IPS-18a (cell line): Measurements from ENCODE around the gene SYNPR.

Experiments used
- H3K27ac ChIP-seq: one replicate; pipeline ENCODE4 v1.5.1; 2013; ENCODE audit warnings: low read length
- H3K27me3 ChIP-seq: one replicate; pipeline ENCODE4 v1.6.1; 2013; ENCODE audit warnings: mild to moderate bottlenecking, low read length; ENCODE audit not compliant: control insufficient read depth, insufficient read depth
- H3K36me3 ChIP-seq: one replicate; pipeline ENCODE4 v1.6.1; 2013; ENCODE audit warnings: low read depth, low read length; ENCODE audit not compliant: control insufficient read depth
- H3K4me1 ChIP-seq: one replicate; pipeline ENCODE4 v1.6.1; 2013; ENCODE audit warnings: low read depth, low read length; ENCODE audit not compliant: control insufficient read depth
- H3K4me3 ChIP-seq: one replicate; pipeline ENCODE4 v1.5.1; 2013; ENCODE audit warnings: low read length
- H3K9ac ChIP-seq: one replicate; pipeline ENCODE4 v1.6.1; 2013; ENCODE audit warnings: mild to moderate bottlenecking, low read length, moderate library complexity
- H3K9me3 ChIP-seq: one replicate; pipeline ENCODE4 v1.6.1; 2013; ENCODE audit warnings: low read depth, low read length; ENCODE audit not compliant: control insufficient read depth

Gene SYNPR

DNA sequence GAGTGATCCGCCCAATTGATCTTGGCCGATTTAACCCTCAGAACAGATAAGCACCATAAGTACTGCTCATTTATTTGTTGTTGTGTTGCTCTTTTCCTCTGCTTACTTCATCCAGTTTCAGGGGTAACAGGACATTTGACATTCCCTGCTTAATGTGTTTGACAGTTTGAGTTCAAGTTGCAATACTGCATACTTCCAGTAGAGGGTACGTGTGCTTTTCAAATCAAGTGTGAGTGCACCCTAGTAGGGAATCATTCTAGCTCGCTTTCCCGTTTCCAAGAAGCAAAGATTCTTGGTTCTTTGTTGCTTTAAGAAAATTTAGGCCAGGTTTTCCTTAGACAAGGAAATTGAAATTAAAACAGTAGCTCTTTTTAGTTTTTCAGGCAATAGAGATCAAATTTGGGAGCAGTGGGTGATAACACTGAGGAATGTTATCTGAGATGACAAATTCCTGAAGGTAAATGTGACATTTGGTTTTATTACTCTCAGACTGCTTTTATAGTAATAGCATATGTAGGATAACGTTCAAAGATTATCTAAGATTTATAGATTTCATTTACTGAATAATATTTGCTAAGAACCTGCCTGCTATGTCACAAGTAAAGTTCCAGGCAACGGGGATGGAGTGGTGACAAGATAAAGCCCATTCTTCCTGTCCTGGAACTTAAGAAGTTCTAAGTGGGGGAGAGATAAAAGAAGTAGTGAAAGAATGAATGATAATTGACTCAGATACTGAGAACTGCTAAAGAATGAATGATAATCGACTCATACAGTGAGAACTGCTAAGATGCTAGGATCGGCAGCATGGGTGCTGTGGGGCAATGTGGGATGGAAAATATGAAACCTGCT lies 73.3 kb downstream of the SYNPR start:
- Histone ChIP-seq H3K4me3 (no peak overlapping the region), H3K9ac (no peak overlapping the region), H3K4me1 (no peaks in the 10 kb centered on the region), H3K9me3 (no peaks in the 10 kb centered on the region), H3K27me3 (no peaks in the 10 kb centered on the region), H3K36me3 (no peaks in the 10 kb centered on the region), H3K27ac (no peak overlapping the region)

DNA sequence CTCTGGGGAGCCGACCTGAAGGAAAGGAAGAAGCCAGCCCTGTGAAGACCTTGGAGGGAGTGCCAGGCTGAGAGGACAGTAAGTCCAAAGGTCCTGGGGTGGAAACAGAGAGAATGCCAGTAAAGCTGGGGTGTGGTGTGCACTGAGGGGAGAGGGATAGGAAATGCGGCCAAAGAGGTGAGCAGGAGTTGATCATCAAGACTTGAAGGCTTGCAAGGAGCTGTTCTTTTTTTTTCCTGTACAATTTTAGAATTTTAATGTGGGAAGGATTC lies 73.8 kb downstream of the SYNPR start:
- H3K9me3 ChIP-seq = no peaks in the 10 kb centered on the region
- H3K4me1 ChIP-seq = no peaks in the 10 kb centered on the region
- no peaks in the 10 kb centered on the region for H3K27me3 ChIP-seq
- H3K36me3 ChIP-seq = no peaks in the 10 kb centered on the region
- no peak overlapping the region for H3K4me3 ChIP-seq
- no peak overlapping the region for H3K9ac ChIP-seq
- H3K27ac ChIP-seq = no peak overlapping the region

DNA sequence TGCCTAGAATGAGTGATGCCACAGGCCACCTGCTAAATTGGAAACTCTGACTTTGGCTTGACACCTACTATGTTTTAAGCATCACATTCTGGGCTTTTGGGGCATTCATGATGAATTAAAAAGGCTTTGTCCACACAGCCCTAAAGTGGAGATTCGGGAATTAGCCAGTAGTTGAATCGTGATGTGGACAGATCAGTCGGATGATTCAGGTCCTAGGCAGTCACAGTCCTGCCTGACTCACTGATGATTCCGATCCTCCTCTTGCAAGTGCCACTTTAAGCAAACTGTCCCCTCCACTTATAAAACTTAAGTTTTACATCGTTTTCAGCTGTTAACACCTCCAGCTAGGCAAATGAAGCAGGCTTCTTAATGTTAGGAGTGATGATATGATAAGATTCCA lies 75.3 kb downstream of the SYNPR start:
- no peaks in the 10 kb centered on the region for H3K27me3 ChIP-seq
- no peaks in the 10 kb centered on the region for H3K36me3 ChIP-seq
- H3K9ac ChIP-seq = no peak overlapping the region
- no peak overlapping the region for H3K4me3 ChIP-seq
- no peaks in the 10 kb centered on the region for H3K9me3 ChIP-seq
- no peaks in the 10 kb centered on the region for H3K4me1 ChIP-seq
- no peak overlapping the region for H3K27ac ChIP-seq

DNA sequence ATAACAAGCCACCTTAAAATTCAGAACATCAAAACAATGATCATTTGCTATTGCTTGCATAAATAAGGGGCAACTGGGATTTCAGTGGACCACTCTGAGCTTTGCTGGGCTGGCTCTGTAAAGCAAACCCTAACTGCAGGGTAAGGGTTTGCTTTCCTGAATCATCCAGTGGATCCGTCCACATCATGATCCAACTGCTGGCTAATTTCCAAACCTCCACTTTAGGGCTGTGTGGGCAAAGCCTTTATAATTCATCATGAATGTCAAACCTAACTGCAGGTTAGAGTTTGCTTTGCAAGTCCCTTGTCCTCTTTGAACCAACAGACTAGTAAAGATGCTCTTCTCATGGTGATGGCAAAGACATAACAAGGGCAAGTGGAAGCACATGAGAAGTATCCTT lies 76.1 kb downstream of the SYNPR start:
- H3K9me3 ChIP-seq = no peaks in the 10 kb centered on the region
- H3K27ac ChIP-seq = no peak overlapping the region
- no peak overlapping the region for H3K9ac ChIP-seq
- no peaks in the 10 kb centered on the region for H3K4me1 ChIP-seq
- no peaks in the 10 kb centered on the region for H3K36me3 ChIP-seq
- no peak overlapping the region for H3K4me3 ChIP-seq
- H3K27me3 ChIP-seq = no peaks in the 10 kb centered on the region

DNA sequence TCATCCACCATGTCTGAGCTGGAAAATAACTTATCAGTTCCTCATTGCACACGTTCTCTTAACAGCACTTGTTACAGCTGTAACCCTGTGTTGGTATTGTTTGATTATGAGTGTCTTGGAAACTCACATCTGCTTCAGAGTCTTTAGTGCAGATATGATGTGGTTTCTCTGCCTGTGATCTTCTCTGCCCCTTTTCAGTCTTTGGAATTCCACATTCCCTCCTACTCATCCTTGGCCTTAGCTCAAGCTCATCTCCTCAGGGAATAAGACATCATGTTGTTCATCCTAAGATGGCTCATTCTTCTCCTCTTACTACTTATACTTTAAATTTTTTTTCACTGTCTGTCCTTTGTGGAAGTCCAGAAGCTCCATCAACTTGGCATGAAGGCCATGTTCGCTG lies 77.7 kb downstream of the SYNPR start:
- H3K27ac ChIP-seq = no peak overlapping the region
- H3K36me3 ChIP-seq = no peaks in the 10 kb centered on the region
- no peaks in the 10 kb centered on the region for H3K27me3 ChIP-seq
- H3K4me3 ChIP-seq = no peak overlapping the region
- no peaks in the 10 kb centered on the region for H3K4me1 ChIP-seq
- no peaks in the 10 kb centered on the region for H3K9me3 ChIP-seq
- no peak overlapping the region for H3K9ac ChIP-seq

DNA sequence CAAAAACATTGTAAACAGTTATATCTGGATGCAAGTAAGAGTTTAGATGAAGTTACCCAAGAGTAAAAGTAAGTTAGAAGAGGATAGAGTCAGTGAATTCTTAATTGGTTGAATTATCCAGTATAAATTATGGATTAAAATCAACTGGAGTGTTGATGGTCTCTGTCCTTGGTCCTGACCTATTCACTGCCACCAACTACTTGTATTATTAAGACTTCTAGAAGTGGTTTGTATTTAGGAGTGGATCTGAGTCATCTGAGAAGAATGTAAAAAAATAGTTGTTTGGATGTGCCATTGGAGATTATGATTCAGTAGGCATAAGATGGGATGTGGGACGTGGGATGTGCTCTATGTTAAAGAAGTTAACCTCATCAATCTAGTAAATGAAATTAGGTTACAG lies 86.4 kb downstream of the SYNPR start:
- no peaks in the 10 kb centered on the region for H3K27me3 ChIP-seq
- H3K27ac ChIP-seq = no peak overlapping the region
- no peak overlapping the region for H3K4me3 ChIP-seq
- no peaks in the 10 kb centered on the region for H3K9me3 ChIP-seq
- no peaks in the 10 kb centered on the region for H3K36me3 ChIP-seq
- H3K4me1 ChIP-seq = no peaks in the 10 kb centered on the region
- H3K9ac ChIP-seq = no peak overlapping the region

DNA sequence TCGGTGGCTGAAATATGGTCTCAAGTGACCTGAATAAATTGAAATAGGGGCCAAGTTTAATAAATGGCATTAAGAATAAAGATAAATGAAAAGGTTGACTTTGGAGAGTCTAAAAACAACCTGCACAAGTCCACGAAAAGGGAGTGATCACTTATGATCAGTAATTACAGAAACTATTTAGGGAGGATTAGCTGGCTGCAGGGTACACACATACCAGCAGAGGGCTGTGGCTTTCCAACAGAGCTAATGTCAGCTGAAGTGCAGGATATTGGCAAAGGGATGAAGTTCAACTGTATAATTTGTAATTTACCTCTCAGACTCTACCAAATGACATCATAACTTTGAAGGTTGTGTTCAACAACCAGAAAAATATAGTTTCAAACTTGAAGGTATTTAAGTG lies 86.8 kb downstream of the SYNPR start:
- Histone ChIP-seq H3K4me1 (no peaks in the 10 kb centered on the region), H3K36me3 (no peaks in the 10 kb centered on the region), H3K27me3 (no peaks in the 10 kb centered on the region), H3K9ac (no peak overlapping the region), H3K9me3 (no peaks in the 10 kb centered on the region), H3K27ac (no peak overlapping the region), H3K4me3 (no peak overlapping the region)

DNA sequence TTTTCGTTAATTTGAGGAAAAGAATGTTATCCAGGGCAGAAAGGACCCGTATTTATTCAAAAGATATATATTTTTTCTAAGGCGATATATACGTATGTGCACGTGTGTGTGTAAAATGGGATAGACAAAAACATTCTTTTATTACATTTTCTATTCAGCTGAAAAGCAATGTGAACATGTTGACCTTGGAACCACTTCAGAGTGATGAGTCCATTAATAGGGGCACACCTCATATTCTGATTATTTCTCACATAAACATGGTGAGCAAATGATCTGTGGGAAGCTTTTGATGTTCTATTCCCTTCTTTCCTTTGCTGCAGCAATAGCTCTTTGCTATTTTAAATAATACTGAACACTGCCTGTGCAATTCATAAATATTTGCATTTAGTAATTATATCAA lies 87.6 kb downstream of the SYNPR start:
- H3K27ac ChIP-seq = no peak overlapping the region
- H3K4me3 ChIP-seq = no peak overlapping the region
- H3K4me1 ChIP-seq = no peaks in the 10 kb centered on the region
- no peak overlapping the region for H3K9ac ChIP-seq
- H3K9me3 ChIP-seq = no peaks in the 10 kb centered on the region
- no peaks in the 10 kb centered on the region for H3K36me3 ChIP-seq
- no peaks in the 10 kb centered on the region for H3K27me3 ChIP-seq

DNA sequence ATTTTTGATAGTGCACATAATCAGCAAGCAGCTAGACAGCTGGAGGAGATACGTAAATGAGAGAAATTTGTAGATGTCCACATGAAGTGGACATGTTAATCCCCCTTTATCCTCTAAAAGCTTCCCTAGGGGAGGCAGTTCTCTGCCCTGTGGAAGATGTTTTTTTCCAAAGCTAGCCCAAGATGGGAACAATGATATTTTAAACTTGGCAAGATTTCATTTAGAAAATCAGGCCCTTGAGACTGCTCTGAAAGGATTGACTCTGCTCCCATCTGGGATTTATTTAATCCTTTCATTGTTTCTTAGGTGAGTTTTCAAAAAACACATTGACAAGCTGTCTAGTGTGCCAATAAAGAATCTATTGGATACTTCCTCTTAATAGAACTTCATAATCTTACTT lies 92.0 kb downstream of the SYNPR start:
- Histone ChIP-seq H3K4me1 (no peaks in the 10 kb centered on the region), H3K9me3 (no peaks in the 10 kb centered on the region), H3K27ac (no peak overlapping the region), H3K27me3 (no peaks in the 10 kb centered on the region), H3K4me3 (no peak overlapping the region), H3K9ac (no peak overlapping the region), H3K36me3 (no peaks in the 10 kb centered on the region)

DNA sequence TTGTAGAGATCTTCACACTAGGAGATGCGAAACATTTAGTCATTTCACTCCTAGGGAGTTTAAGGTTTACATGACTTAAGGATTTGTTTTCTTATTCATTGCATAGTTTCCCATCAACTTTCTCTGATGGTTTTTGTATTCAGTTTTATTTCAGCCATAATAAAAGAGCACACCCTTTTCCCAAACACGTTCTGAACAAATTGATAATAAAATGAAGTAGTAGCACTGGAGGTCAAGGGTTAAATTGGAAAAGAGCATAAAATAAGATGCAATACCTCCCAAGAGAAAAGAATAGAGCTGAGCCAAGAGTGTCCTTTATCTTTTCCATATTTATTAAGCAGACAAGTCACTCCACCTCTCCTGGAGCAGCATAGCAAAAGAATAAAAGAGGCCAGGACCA lies 104.9 kb downstream of the SYNPR start:
- no peaks in the 10 kb centered on the region for H3K9me3 ChIP-seq
- H3K36me3 ChIP-seq = no peaks in the 10 kb centered on the region
- no peaks in the 10 kb centered on the region for H3K27me3 ChIP-seq

DNA sequence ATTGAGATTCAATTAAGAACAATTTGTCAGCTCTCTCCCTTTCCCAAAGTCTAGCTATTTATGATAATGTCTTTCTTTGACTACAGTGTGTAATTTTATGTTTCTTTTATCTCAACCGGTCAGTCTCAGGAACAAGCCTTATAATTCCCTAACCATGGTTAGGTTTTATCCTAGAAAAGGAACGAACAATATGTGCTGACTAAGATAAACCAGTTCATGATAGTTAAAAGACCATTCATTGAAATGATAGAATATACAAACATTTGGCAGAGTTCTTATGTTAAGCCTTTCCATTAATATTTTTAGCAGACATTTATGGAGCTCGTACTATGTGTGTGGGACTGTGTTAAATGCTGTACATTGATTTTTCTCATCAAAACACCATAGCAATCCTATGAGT lies 106.3 kb downstream of the SYNPR start:
- H3K27me3 ChIP-seq = no peaks in the 10 kb centered on the region
- H3K4me3 ChIP-seq = no peak overlapping the region
- H3K4me1 ChIP-seq = no peaks in the 10 kb centered on the region
- no peak overlapping the region for H3K9ac ChIP-seq
- no peaks in the 10 kb centered on the region for H3K9me3 ChIP-seq
- H3K36me3 ChIP-seq = no peaks in the 10 kb centered on the region
- H3K27ac ChIP-seq = no peak overlapping the region

More for the DNA sequence above, 104.9 kb downstream of the SYNPR start:
- no peak overlapping the region for H3K9ac ChIP-seq
- H3K4me3 ChIP-seq = no peak overlapping the region
- no peak overlapping the region for H3K27ac ChIP-seq
- no peaks in the 10 kb centered on the region for H3K4me1 ChIP-seq

DNA sequence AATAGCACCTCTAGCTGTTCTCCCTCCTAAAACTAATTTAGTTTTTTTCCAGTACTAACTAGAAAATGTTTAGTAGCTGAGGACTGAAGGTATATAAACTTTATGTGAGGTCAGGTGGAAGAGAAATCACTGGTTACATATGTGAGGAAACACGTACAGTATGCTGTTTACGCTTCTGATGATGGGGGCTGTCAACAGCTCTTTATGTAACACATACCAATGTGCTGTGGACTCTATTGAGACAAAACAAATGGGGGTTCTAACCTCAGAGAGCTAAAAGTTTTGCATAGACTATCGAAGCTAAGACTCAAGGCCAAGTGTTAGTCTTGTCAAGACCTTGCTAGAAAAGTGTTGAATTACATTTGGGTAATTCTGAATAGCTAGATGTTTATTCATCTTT lies 107.5 kb downstream of the SYNPR start:
- Histone ChIP-seq H3K27me3 (no peaks in the 10 kb centered on the region), H3K9ac (no peak overlapping the region), H3K36me3 (no peaks in the 10 kb centered on the region), H3K9me3 (no peaks in the 10 kb centered on the region), H3K27ac (no peak overlapping the region), H3K4me3 (no peak overlapping the region), H3K4me1 (no peaks in the 10 kb centered on the region)
